GM12873 (cell line): Measurements from ENCODE around the gene C6orf62.

Experiments used
- CTCF ChIP-seq: IDR thresholded peaks from 2 replicates; pipeline ENCODE4 v1.5.1; 2012; ENCODE audit warnings: low read depth, mild to moderate bottlenecking, moderate library complexity, low read length, control low read depth; ENCODE audit not compliant: insufficient read depth; ENCODE audit errors: missing control alignments

Gene C6orf62

DNA sequence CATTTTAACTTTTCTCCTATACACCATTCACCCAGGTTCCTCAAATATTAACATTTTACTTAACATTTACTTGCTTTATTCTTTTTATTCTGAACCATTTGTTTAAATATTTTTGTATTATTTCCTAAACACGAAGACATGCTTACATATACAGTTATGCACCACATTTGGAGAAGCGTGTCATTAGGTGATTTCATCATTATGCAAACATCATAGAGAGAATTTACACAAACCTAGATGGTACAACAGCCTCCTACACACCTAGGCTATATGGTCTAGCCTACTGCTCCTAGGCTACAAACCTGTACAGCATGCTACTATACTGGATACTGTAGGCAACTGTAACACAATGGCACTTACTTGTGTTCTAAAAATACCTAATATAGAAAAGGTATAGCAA, 58.8 kb downstream of the C6orf62 start:
- no peak for TF ChIP-seq CTCF

GRCh38 chr6:24659561-24659960, 59.4 kb downstream of the C6orf62 start:
- TF ChIP-seq CTCF: no peak

- no peak for TF ChIP-seq CTCF
Measured at GRCh38 chr6:24658573-24659560, 60.1 kb downstream of the C6orf62 start.

GRCh38 chr6:24655215-24655614, 63.7 kb downstream of the C6orf62 start:
- no peak for TF ChIP-seq CTCF
